Measurements from ENCODE around the gene CEP72.

GRCh38 chr5:658103-658502 is 46.0 kb downstream of the CEP72 start:
- TF ChIP-seq CTCF (IDR thresholded peaks at IDR 0.05) (no peak), POLR2A (IDR thresholded peaks at IDR 0.05) (no peak)
